HCT116 (cell line): ENCODE measurements around the gene PCCA. TPM values are rescaled to one million over a fixed set of nuclear protein-coding genes. Genes with fewer than 3 reads are reported as not detected.
"Not testable (repeated sequence)": the region's sequence is repeated elsewhere in the genome, so short reads cannot be mapped to it uniquely, and the experiment has no call there.

ENCODE experiments used
- ATAC-seq: fragments of 200-7000 bp; cut with Tn5 transposase; 2 replicates; pipeline ENCODE4 v1.9.1; 2020; ENCODE audit warnings: mild to moderate bottlenecking, moderate library complexity
- BruUV-seq: library from RNA; stranded (reverse); fragments of 400-500 nt; replicated peaks from 2 replicates; lab custom pipeline; 2021; lab: Mats Ljungman, UMichigan
- CTCF ChIA-PET: fragments of 300-600 bp; sonication (Branson Sonifier 250); formaldehyde crosslinking; loops from one replicate; lab custom pipeline; 2021; ENCODE audit warnings: antibody characterized with exemption; lab: Charles Lee
- POLR2A ChIA-PET: fragments of 300-600, 350-600 bp; sonication (Branson Sonifier 250); formaldehyde crosslinking; loops from one replicate; lab custom pipeline; 2021; ENCODE audit warnings: antibody characterized with exemption; lab: Charles Lee
- RAD21 ChIA-PET, 2 experiments: fragments of 300-600 bp; sonication (Branson Sonifier 250); formaldehyde crosslinking; loops; one replicate each; lab custom pipeline; 2023; ENCODE audit warnings: low total read pairs in 2 of 2; ENCODE audit not compliant: uncharacterized antibody in 2 of 2, unreplicated experiment in 2 of 2, low non-redundant PET in 1 of 2; lab: Charles Lee
- DNase-seq: peaks from one replicate; pipeline ENCODE4 v3.0.0-alpha.2; 2010; ENCODE audit warnings: low read depth, low spot score
- H2AFZ ChIP-seq: fragments of 200-600 bp; shearing (Covaris generic), sonication (generic); 2 replicates; pipeline ENCODE4 v1.6.1; 2017; ENCODE audit warnings: low read depth, mixed run types, mixed read lengths, antibody characterized with exemption, low read length; ENCODE audit not compliant: poor library complexity, severe bottlenecking
- H3K27ac ChIP-seq: 2 replicates; pipeline ENCODE4 v1.5.1; 2012; ENCODE audit warnings: low read depth, low read length
- H3K27me3 ChIP-seq: fragments of 200-600 bp; sonication (generic); 2 replicates; pipeline ENCODE4 v1.6.1; 2016; ENCODE audit warnings: mixed run types, low read length, mixed read lengths; ENCODE audit not compliant: insufficient read depth
- H3K36me3 ChIP-seq, 2 experiments: fragments of 200-500 bp in 1 of 2; fragments of 200-600 bp in 1 of 2; sonication (Bioruptor generic) in 1 of 2; sonication (generic) in 1 of 2; 2 replicates each; pipeline versions ENCODE4 v1.5.1 to v1.6.1; 2014 to 2016; ENCODE audit warnings: low read length in 2 of 2, inconsistent platforms in 1 of 2, mixed read lengths in 1 of 2, mixed run types in 1 of 2; ENCODE audit not compliant: insufficient read depth in 2 of 2, control insufficient read depth in 1 of 2
- H3K4me1 ChIP-seq, 2 experiments: fragments of 200-600 bp in 1 of 2; sonication (generic) in 1 of 2; 2 replicates each; pipeline versions ENCODE4 v1.5.1 to v1.6.1; 2012 to 2017; ENCODE audit warnings: low read length in 2 of 2, inconsistent platforms in 1 of 2, mild to moderate bottlenecking in 1 of 2, mixed read lengths in 1 of 2, mixed run types in 1 of 2, moderate library complexity in 1 of 2; ENCODE audit not compliant: insufficient read depth in 2 of 2, control insufficient read depth in 1 of 2
- H3K4me2 ChIP-seq: fragments of 200-600 bp; sonication (generic); 2 replicates; pipeline ENCODE4 v1.6.1; 2017; ENCODE audit warnings: mixed run types, low read length, mixed read lengths
- H3K4me3 ChIP-seq, 2 experiments: fragments of 200-600 bp in 1 of 2; sonication (generic) in 1 of 2; replicated peaks in 1 of 2; 2 replicates each; pipeline ENCODE4 v1.5.1; 2011 to 2016; ENCODE audit warnings: low read length in 2 of 2, control low read depth in 1 of 2, low read depth in 1 of 2, mild to moderate bottlenecking in 1 of 2, mixed read lengths in 1 of 2, mixed run types in 1 of 2
- H3K79me2 ChIP-seq: fragments of 200-600 bp; sonication (generic); 2 replicates; pipeline ENCODE4 v1.6.1; 2017; ENCODE audit warnings: mild to moderate bottlenecking, mixed run types, low read length, moderate library complexity, mixed read lengths; ENCODE audit not compliant: insufficient read depth
- H3K9ac ChIP-seq: fragments of 200-600 bp; sonication (generic); 2 replicates; pipeline ENCODE4 v1.6.1; 2016; ENCODE audit warnings: low read length, mixed read lengths
- H3K9me2 ChIP-seq: fragments of 200-600 bp; sonication (generic), shearing (Covaris generic); 2 replicates; pipeline ENCODE4 v1.6.1; 2017; ENCODE audit warnings: mixed run types, mild to moderate bottlenecking, moderate library complexity; ENCODE audit not compliant: insufficient read depth
- H3K9me3 ChIP-seq, 2 experiments: fragments of 200-500 bp in 1 of 2; fragments of 200-600 bp in 1 of 2; sonication (Bioruptor generic) in 1 of 2; sonication (generic) in 1 of 2; 2 replicates each; pipeline ENCODE4 v1.6.1; 2014 to 2017; ENCODE audit warnings: low read length in 2 of 2, mixed read lengths in 2 of 2, inconsistent platforms in 1 of 2, low read depth in 1 of 2, mild to moderate bottlenecking in 1 of 2, mixed run types in 1 of 2, moderate library complexity in 1 of 2; ENCODE audit not compliant: control insufficient read depth in 1 of 2, insufficient read depth in 1 of 2
- H4K20me1 ChIP-seq: fragments of 200-600 bp; sonication (generic), shearing (Covaris generic); 2 replicates; pipeline ENCODE4 v1.6.1; 2017; ENCODE audit warnings: mixed run types, mild to moderate bottlenecking, moderate library complexity; ENCODE audit not compliant: insufficient read depth
- CTCF ChIP-seq, 3 experiments: fragments of 200-600 bp in 1 of 3; sonication (generic) in 1 of 3; IDR thresholded peaks in 2 of 3; conservative IDR thresholded peaks in 1 of 3; 2 replicates each; pipeline ENCODE4 v1.5.1; 2012 to 2017; ENCODE audit warnings: low read depth in 2 of 3, low read length in 2 of 3, antibody characterized with exemption in 1 of 3, borderline replicate concordance in 1 of 3, control low read depth in 1 of 3, mild to moderate bottlenecking in 1 of 3, mixed read lengths in 1 of 3, mixed run types in 1 of 3, moderate library complexity in 1 of 3; ENCODE audit not compliant: insufficient read depth in 1 of 3
- ELF1 ChIP-seq: IDR thresholded peaks from 2 replicates; pipeline ENCODE4 v1.6.1; 2012; ENCODE audit warnings: low read depth, borderline replicate concordance
- intact Hi-C: fragments of 100-400 bp; cut with micrococcal nuclease; formaldehyde crosslinking; loops from 2 replicates; pipeline ENCODE4 v1.10.0; 2022
- total RNA-seq: library from RNA; stranded (reverse); gene quantifications from one replicate; pipeline ENCODE4 v1.2.1, GENCODE V29; 2021; ENCODE audit not compliant: unreplicated experiment

Gene PCCA
- total RNA-seq, 1 experiment from 2014 or later = 23.0 TPM

- H4K20me1 ChIP-seq = no peaks in the 10 kb centered on the region
- no peaks in the 10 kb centered on the region for H3K36me3 ChIP-seq
- ChIA-PET RAD21 (no interaction called here), CTCF (no interaction called here), POLR2A (no interaction called here)
- no peak overlapping the region for H2AFZ ChIP-seq
- no peak overlapping the region for H3K4me3 ChIP-seq
- TF ChIP-seq ELF1 = no peak
- no peak for TF ChIP-seq CTCF (IDR thresholded peaks at IDR 0.05 in 2 of 3, conservative IDR thresholded peaks at IDR 0.05 in 1 of 3; ENCODE audit: borderline replicate concordance in 1 of 3, insufficient read depth in 1 of 3, low read depth in 2 of 3, low read length in 2 of 3)
- DNase-seq = no peak
- H3K27ac ChIP-seq = no peak overlapping the region
- no peaks in the 10 kb centered on the region for H3K9me2 ChIP-seq
- ATAC-seq = no peak
- no peaks in the 10 kb centered on the region for H3K27me3 ChIP-seq
- intact Hi-C loops = no loop called here
- no peaks in the 10 kb centered on the region for H3K79me2 ChIP-seq
- no peaks in the 10 kb centered on the region for H3K4me1 ChIP-seq
- no TSS peak for BruUV-seq
- no peaks in the 10 kb centered on the region for H3K9me3 ChIP-seq
- H3K9ac ChIP-seq = no peak overlapping the region
- no peak overlapping the region for H3K4me2 ChIP-seq
Observed at GRCh38 chr13:100221166-100221565, 132.3 kb downstream of the PCCA start.

GRCh38 chr13:100223966-100224530 lies 135.2 kb downstream of the PCCA start:
- DNase-seq, POLR2A ChIA-PET, RAD21 ChIA-PET, H3K9me2 ChIP-seq, H3K9me3 ChIP-seq, H3K9ac ChIP-seq, H4K20me1 ChIP-seq, H3K27ac ChIP-seq, ATAC-seq, H3K4me3 ChIP-seq, H3K4me1 ChIP-seq, intact Hi-C loops, H3K4me2 ChIP-seq, H3K27me3 ChIP-seq, H3K36me3 ChIP-seq, H2AFZ ChIP-seq, BruUV-seq, H3K79me2 ChIP-seq: not testable (repeated sequence)
- CTCF ChIA-PET = interaction anchor here (1.1 kb wide), 1 partner anchor 11 kb away, joined by 6 read pairs; no protein-coding TSS in a partner anchor
